A549 (cell line): ENCODE results near the gene SH2D4B. TPM values are rescaled to one million over a fixed set of nuclear protein-coding genes. Genes with fewer than 3 reads are reported as not detected.

Experiments
- ATAC-seq, 2 experiments: fragments of 200-7000 bp in 1 of 2; fragments of >200 bp in 1 of 2; cut with Nextera tagmentation in 1 of 2; cut with Tn5 transposase in 1 of 2; 3 replicates each; pipeline versions ENCODE4 v1.8.0 to v1.9.1; 2018 to 2020; ENCODE audit warnings: mild to moderate bottlenecking in 1 of 2, moderate library complexity in 1 of 2
- CTCF ChIA-PET: fragments of 300-600 bp; sonication (Branson Sonifier 250); formaldehyde crosslinking; extraction: SDS; loops from one replicate; lab custom pipeline; 2021; ENCODE audit warnings: antibody characterized with exemption, inconsistent platforms; lab: Yijun Ruan, JAX
- POLR2A ChIA-PET: fragments of 350-600 bp; formaldehyde crosslinking; extraction: SDS; loops from one replicate; lab custom pipeline; 2021; ENCODE audit warnings: antibody characterized with exemption, inconsistent platforms; lab: Yijun Ruan, JAX
- DNase-seq, 2 experiments: peaks; one replicate each; pipeline versions ENCODE4 v3.0.0 to v3.0.0-alpha.2; 2011 to 2016; ENCODE audit warnings: low read depth in 1 of 2, low spot score in 1 of 2
- FAIRE-seq: peaks from 2 replicates; lab custom pipeline; 2011; peaks lifted over from hg19 to GRCh38; lab: Jason Lieb, UNC
- H3K27ac ChIP-seq, 2 experiments: fragments of >200 bp; sonication (Bioruptor Twin); formaldehyde crosslinking; 3 replicates each; pipeline ENCODE4 v1.5.1; 2016 to 2017
- H3K4me1 ChIP-seq: fragments of >200 bp; sonication (Bioruptor Twin); formaldehyde crosslinking; 3 replicates; pipeline ENCODE4 v1.6.1; 2016
- H3K4me2 ChIP-seq: fragments of >200 bp; sonication (Bioruptor Twin); formaldehyde crosslinking; 3 replicates; pipeline ENCODE4 v1.6.1; 2016
- H3K4me3 ChIP-seq: fragments of >200 bp; sonication (Bioruptor Twin); formaldehyde crosslinking; 3 replicates; pipeline ENCODE4 v1.5.1; 2016
- H3K9me3 ChIP-seq: fragments of >200 bp; sonication (Bioruptor Twin); formaldehyde crosslinking; 3 replicates; pipeline ENCODE4 v1.6.1; 2016
- ATOH8 ChIP-seq: fragments of 250-450 bp; sonication (Bioruptor Pico); IDR thresholded peaks from 2 replicates; pipeline ENCODE4 v1.5.0; 2020; ENCODE audit warnings: low read depth, mild to moderate bottlenecking, moderate library complexity
- BHLHE40 ChIP-seq: IDR thresholded peaks from 2 replicates; pipeline ENCODE4 v1.6.1; 2012; ENCODE audit warnings: low read depth, low read length, inconsistent platforms
- CBX8 ChIP-seq: fragments of 200-600 bp; sonication (generic); IDR thresholded peaks from 2 replicates; pipeline ENCODE4 v1.6.1; 2016
- CEBPB ChIP-seq, 2 experiments: fragments of >200 bp in 1 of 2; sonication (Bioruptor Twin) in 1 of 2; formaldehyde crosslinking in 1 of 2; IDR thresholded peaks; 2 replicates each; pipeline ENCODE4 v1.6.1; 2012 to 2016
- CHD4 ChIP-seq: fragments of 200-600 bp; sonication (generic); IDR thresholded peaks from 2 replicates; pipeline ENCODE4 v1.6.1; 2016; ENCODE audit warnings: antibody characterized with exemption, mild to moderate bottlenecking, borderline replicate concordance
- FOSL2 ChIP-seq, 2 experiments: fragments of 450-650 bp in 1 of 2; fragments of >200 bp in 1 of 2; sonication (Bioruptor Twin) in 1 of 2; formaldehyde crosslinking; IDR thresholded peaks; 2 replicates each; pipeline versions ENCODE4 v1.5.0 to v1.6.1; 2016 to 2020; ENCODE audit warnings: mild to moderate bottlenecking in 1 of 2, moderate library complexity in 1 of 2
- GATA3 ChIP-seq: IDR thresholded peaks from 2 replicates; pipeline ENCODE4 v1.6.1; 2012; ENCODE audit warnings: borderline replicate concordance
- HES2 ChIP-seq: fragments of >200 bp; sonication (Bioruptor Twin); formaldehyde crosslinking; IDR thresholded peaks from 2 replicates; pipeline ENCODE4 v1.6.1; 2016
- HEYL ChIP-seq: fragments of 250-450 bp; sonication (Bioruptor Pico); IDR thresholded peaks from 2 replicates; pipeline ENCODE4 v1.8.0; 2021; ENCODE audit warnings: mild to moderate bottlenecking, moderate library complexity
- HOXA7 ChIP-seq: fragments of 250-450 bp; sonication (Bioruptor Pico); IDR thresholded peaks from 2 replicates; pipeline ENCODE4 v1.5.0; 2020; ENCODE audit warnings: mild to moderate bottlenecking, moderate library complexity
- HOXB5 ChIP-seq: fragments of 250-450 bp; sonication (Bioruptor Pico); IDR thresholded peaks from 2 replicates; pipeline ENCODE4 v1.5.0; 2020; ENCODE audit warnings: mild to moderate bottlenecking, moderate library complexity
- MAFK ChIP-seq: fragments of 450-650 bp; IDR thresholded peaks from 2 replicates; pipeline ENCODE4 v1.6.1; 2014; ENCODE audit not compliant: partially characterized antibody
- NPAS2 ChIP-seq: fragments of 250-450 bp; sonication (Bioruptor Pico); IDR thresholded peaks from 2 replicates; pipeline ENCODE4 v1.8.0; 2022; ENCODE audit warnings: mild to moderate bottlenecking, moderate library complexity, borderline replicate concordance
- POLR2AphosphoS2 ChIP-seq: conservative IDR thresholded peaks from 2 replicates; pipeline ENCODE4 v1.6.1; 2012; ENCODE audit warnings: low read length, improper control_type of control experiment, inconsistent platforms
- RFX5 ChIP-seq: fragments of 450-650 bp; IDR thresholded peaks from 2 replicates; pipeline ENCODE4 v1.7.1; 2014; ENCODE audit warnings: antibody characterized with exemption, mild to moderate bottlenecking, moderate library complexity
- RNF2 ChIP-seq: fragments of 200-600 bp; sonication (generic); IDR thresholded peaks from 2 replicates; pipeline ENCODE4 v1.6.1; 2016; ENCODE audit warnings: low read depth, mild to moderate bottlenecking, antibody characterized with exemption, moderate library complexity, borderline replicate concordance
- SMC3 ChIP-seq: fragments of >200 bp; sonication (Bioruptor Twin); formaldehyde crosslinking; IDR thresholded peaks from 3 replicates; pipeline ENCODE4 v1.6.1; 2018; ENCODE audit warnings: inconsistent platforms
- TFCP2L1 ChIP-seq: fragments of 250-450 bp; sonication (Bioruptor Pico); IDR thresholded peaks from 2 replicates; pipeline ENCODE4 v1.5.0; 2021; ENCODE audit warnings: mild to moderate bottlenecking
- USF2 ChIP-seq: fragments of 450-650 bp; IDR thresholded peaks from 2 replicates; pipeline ENCODE4 v1.6.1; 2014; ENCODE audit warnings: antibody characterized with exemption
- ZFP36 ChIP-seq: fragments of 450-650 bp; IDR thresholded peaks from 2 replicates; pipeline ENCODE4 v1.6.1; 2014; ENCODE audit warnings: borderline replicate concordance; ENCODE audit not compliant: partially characterized antibody
- WGBS: methylation state at CpG from one replicate; pipeline ENCODE4 v1.1.6; 2017; ENCODE audit errors: missing lambda C conversion rate; 5-methylcytosine and 5-hydroxymethylcytosine counted together
- polyA plus RNA-seq, 4 experiments: library from polyadenylated mRNA; depleted of rRNA in 3 of 4; stranded (reverse); fragments of >200 nt; fragmentation: RNase III in 1 of 4; extraction: RNeasy Plus Mini Kit Qiagen cat#74134 plus additional on column Dnase treatment in 1 of 4; gene quantifications; 2 replicates in 3 of 4; 3 replicates in 1 of 4; pipeline ENCODE4 v1.2.3, GENCODE V29; 2011 to 2017
- TF ChIP-seq, protein P1 (sequence below): fragments of 250-450 bp; sonication (Bioruptor Pico); IDR thresholded peaks from 2 replicates; pipeline ENCODE4 v1.5.0; 2021; ENCODE audit warnings: mild to moderate bottlenecking, moderate library complexity, borderline replicate concordance
- TF ChIP-seq, protein P2 (sequence below): fragments of >200 bp; sonication (Bioruptor Twin); formaldehyde crosslinking; IDR thresholded peaks from 3 replicates; pipeline ENCODE4 v1.6.1; 2016

SH2D4B gene
- polyA plus RNA-seq, 2 of the 4 experiments (the other 2 are of a cell fraction), result 0.01 to 0.12 TPM

GRCh38 chr10:80539421-80540031 lies 1.8 kb downstream of the SH2D4B start:
- Histone ChIP-seq H3K9me3 (no peaks in the 10 kb centered on the region), H3K4me1 (peaks cover 7% of the 10 kb centered on the region; the same call in 2 of the 3 replicates), H3K27ac (no peak overlapping the region), H3K4me2 (no peak overlapping the region), H3K4me3 (no peak overlapping the region)
- POLR2A ChIA-PET, result no interaction called here
- DNase-seq, result no peak
- no peak for FAIRE-seq
- 70% methylated on average over 4 of the region's 7 CpGs for WGBS
- CTCF ChIA-PET, result interaction anchor here (0.5 to 3.1 kb wide), 4 partner anchors 34 to 160 kb away, joined by 4 to 14 read pairs (median 4); no protein-coding TSS in a partner anchor
- no peak for TF ChIP-seq CHD4
- TF ChIP-seq RFX5, result no peak
- TF ChIP-seq USF2, result no peak
- no peak for TF ChIP-seq CBX8
- TF ChIP-seq HOXA7 (CRISPR knock-in tag), result no peak
- ATAC-seq, result no peak

DNA sequence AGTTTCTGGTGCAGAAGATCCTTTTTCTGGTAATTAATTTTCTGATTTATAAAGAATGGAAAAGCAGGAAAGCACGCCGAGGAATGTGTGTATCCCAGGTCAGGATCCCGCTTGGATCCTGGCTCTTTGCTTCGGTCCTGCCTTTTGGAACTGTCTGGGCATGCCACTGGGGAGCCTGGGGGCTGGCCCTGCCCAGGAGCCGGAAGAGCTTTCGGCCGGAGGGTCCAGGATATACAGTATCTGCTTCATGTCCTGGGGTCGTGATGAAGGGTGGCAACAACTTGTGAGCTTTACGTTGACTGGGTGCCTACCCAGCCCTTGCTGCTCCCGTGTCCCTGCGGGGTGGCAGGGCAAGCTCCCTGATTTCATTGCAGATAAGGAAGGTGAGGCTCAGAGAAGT lies 2.4 kb downstream of the SH2D4B start:
- peaks cover 7% of the 10 kb centered on the region; the same call in 2 of the 3 replicates for H3K4me1 ChIP-seq
- no peak for ATAC-seq
- no peak overlapping the region for H3K4me2 ChIP-seq
- ChIA-PET CTCF (interaction anchor here (0.5 to 3.1 kb wide), 5 partner anchors 35 to 160 kb away, joined by 3 to 14 read pairs (median 4); no protein-coding TSS in a partner anchor), POLR2A (no interaction called here)
- no peaks in the 10 kb centered on the region for H3K9me3 ChIP-seq
- no peak overlapping the region for H3K4me3 ChIP-seq
- no peak for TF ChIP-seq FOSL2 (IDR thresholded peaks at IDR 0.05)
- TF ChIP-seq FOSL2 (CRISPR knock-in tag; IDR thresholded peaks at IDR 0.05), result no peak
- no peak for TF ChIP-seq BHLHE40
- no peak for TF ChIP-seq NPAS2
- DNase-seq, result no peak
- no peak overlapping the region for H3K27ac ChIP-seq
- 85% methylated on average over 11 of the region's 11 CpGs for WGBS
- no peak for FAIRE-seq

DNA sequence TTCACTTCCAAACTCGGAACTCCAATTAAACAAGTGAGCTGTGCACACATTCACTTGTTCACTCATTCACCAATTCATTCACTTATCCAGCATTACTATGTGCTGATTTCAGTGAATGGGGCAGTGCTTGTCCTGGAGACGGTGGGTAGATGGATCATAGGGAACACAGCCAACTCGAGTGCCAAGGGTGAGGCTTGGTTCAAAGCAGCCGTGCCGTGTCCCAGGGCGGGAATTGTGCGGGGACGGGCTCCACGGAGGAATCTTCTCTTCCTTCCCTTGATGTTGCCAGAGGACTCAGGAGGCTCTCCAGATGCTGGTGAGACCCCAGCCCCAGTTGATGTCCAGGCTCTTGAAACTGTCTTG lies 2.9 kb downstream of the SH2D4B start:
- CTCF ChIA-PET, result interaction anchor here (1.0 to 3.1 kb wide), 3 partner anchors 96 to 159 kb away, joined by 3 to 14 read pairs (median 4); no protein-coding TSS in a partner anchor
- no peaks in the 10 kb centered on the region for H3K9me3 ChIP-seq
- WGBS, result 72% methylated on average over 8 of the region's 9 CpGs
- FAIRE-seq, result no peak
- no peak for TF ChIP-seq POLR2AphosphoS2
- POLR2A ChIA-PET, result no interaction called here
- H3K27ac ChIP-seq, result no peak overlapping the region
- no peak overlapping the region for H3K4me2 ChIP-seq
- peaks cover 4% of the 10 kb centered on the region; the same call in 1 of the 3 replicates for H3K4me1 ChIP-seq
- ATAC-seq, result no peak
- no peak for DNase-seq
- no peak overlapping the region for H3K4me3 ChIP-seq

DNA sequence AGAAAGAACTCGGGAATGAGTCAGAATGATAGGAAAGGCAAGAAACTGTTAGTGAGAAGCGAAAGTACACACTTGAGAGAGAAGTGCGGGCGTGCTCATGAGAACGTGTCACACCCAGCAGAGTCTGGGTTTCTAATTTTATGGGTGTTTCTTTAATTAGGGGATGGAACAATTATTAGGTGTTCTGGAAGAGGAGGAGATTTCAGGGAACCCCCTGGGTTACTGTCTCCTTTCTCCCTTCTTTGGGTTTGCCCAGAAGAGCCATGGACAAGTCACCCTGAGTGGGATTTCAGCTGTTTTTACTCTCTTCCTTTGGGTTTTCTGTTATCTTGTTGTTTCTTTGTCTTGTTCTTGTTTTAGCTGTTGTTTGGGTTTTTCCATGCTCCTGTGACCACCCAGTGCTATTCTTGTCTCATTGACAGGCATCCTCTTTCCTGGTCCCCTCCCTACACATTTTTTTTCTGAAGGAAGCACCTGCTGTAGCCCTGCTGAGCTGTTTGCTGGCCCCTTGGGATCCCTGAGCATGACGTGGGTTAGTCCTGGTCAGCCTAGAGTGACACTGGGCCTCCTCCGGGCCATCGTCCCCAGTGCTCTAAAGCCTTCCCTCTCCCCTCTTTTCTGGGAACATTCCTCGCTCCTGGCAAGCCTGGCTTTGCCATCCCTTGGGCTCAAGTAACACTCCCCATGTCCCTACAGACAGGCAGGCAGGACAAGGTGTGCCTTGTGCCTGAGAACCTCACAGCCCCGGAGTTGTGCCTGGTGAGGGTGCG lies 3.5 kb downstream of the SH2D4B start:
- Histone ChIP-seq H3K4me1 (peaks cover 4% of the 10 kb centered on the region; the same call in 1 of the 3 replicates), H3K27ac (no peak overlapping the region), H3K4me2 (no peak overlapping the region), H3K4me3 (no peak overlapping the region), H3K9me3 (no peaks in the 10 kb centered on the region)
- TF ChIP-seq TFCP2L1 (CRISPR knock-in tag) (no peak), RNF2 (no peak), ZFP36 (no peak), ATOH8 (CRISPR knock-in tag) (no peak), CHD4 (no peak), HES2 (no peak), MAFK (no peak), GATA3 (no peak), SMC3 (no peak), CEBPB (IDR thresholded peaks at IDR 0.05) (no peak), HOXB5 (no peak), HEYL (no peak)
- TF ChIP-seq, protein P1, sequence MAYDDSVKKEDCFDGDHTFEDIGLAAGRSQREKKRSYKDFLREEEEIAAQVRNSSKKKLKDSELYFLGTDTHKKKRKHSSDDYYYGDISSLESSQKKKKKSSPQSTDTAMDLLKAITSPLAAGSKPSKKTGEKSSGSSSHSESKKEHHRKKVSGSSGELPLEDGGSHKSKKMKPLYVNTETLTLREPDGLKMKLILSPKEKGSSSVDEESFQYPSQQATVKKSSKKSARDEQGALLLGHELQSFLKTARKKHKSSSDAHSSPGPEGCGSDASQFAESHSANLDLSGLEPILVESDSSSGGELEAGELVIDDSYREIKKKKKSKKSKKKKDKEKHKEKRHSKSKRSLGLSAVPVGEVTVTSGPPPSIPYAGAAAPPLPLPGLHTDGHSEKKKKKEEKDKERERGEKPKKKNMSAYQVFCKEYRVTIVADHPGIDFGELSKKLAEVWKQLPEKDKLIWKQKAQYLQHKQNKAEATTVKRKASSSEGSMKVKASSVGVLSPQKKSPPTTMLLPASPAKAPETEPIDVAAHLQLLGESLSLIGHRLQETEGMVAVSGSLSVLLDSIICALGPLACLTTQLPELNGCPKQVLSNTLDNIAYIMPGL (CRISPR knock-in tag), result no peak
- TF ChIP-seq, protein P2, sequence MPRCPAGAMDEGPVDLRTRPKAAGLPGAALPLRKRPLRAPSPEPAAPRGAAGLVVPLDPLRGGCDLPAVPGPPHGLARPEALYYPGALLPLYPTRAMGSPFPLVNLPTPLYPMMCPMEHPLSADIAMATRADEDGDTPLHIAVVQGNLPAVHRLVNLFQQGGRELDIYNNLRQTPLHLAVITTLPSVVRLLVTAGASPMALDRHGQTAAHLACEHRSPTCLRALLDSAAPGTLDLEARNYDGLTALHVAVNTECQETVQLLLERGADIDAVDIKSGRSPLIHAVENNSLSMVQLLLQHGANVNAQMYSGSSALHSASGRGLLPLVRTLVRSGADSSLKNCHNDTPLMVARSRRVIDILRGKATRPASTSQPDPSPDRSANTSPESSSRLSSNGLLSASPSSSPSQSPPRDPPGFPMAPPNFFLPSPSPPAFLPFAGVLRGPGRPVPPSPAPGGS, result no peak
- ChIA-PET CTCF (interaction anchor here (1.0 to 3.1 kb wide), 4 partner anchors 97 to 383 kb away, joined by 3 to 14 read pairs (median 6); no protein-coding TSS in a partner anchor), POLR2A (no interaction called here)
- 72% methylated on average over 11 of the region's 11 CpGs for WGBS
- DNase-seq (no peak), ATAC-seq (no peak), FAIRE-seq (no peak)
